HepG2 (cell line): ENCODE data around the gene CYBC1. TPM values are rescaled to one million over a fixed set of nuclear protein-coding genes. Genes with fewer than 3 reads are reported as not detected.

Source experiments
- ARHGAP35 ChIP-seq: sonication (generic); formaldehyde crosslinking; IDR thresholded peaks from 2 replicates; pipeline ENCODE4 v1.9.0; 2022; ENCODE audit warnings: mild to moderate bottlenecking, inconsistent platforms, moderate library complexity, missing genetic modification reagents, borderline replicate concordance
- ELF4 ChIP-seq: sonication (generic); formaldehyde crosslinking; IDR thresholded peaks from 2 replicates; pipeline ENCODE4 v1.5.0; 2020; ENCODE audit warnings: missing genetic modification reagents, mild to moderate bottlenecking, moderate library complexity, borderline replicate concordance
- NFE2 ChIP-seq: sonication (generic); formaldehyde crosslinking; IDR thresholded peaks from 2 replicates; pipeline ENCODE4 v1.4.0; 2020; ENCODE audit warnings: missing genetic modification reagents
- STAT6 ChIP-seq: sonication (generic); formaldehyde crosslinking; IDR thresholded peaks from 2 replicates; pipeline ENCODE4 v1.4.0; 2020; ENCODE audit warnings: missing genetic modification reagents, mild to moderate bottlenecking, borderline replicate concordance
- TARDBP ChIP-seq: sonication (generic); formaldehyde crosslinking; IDR thresholded peaks from 2 replicates; pipeline ENCODE4 v1.8.0; 2022; ENCODE audit warnings: mild to moderate bottlenecking, missing genetic modification reagents
- THAP8 ChIP-seq: sonication (generic); formaldehyde crosslinking; IDR thresholded peaks from 2 replicates; pipeline ENCODE4 v1.5.1; 2020; ENCODE audit warnings: missing genetic modification reagents, mild to moderate bottlenecking, borderline replicate concordance
- THYN1 ChIP-seq: sonication (generic); formaldehyde crosslinking; IDR thresholded peaks from 2 replicates; pipeline ENCODE4 v1.8.1; 2023; ENCODE audit warnings: low read depth, mild to moderate bottlenecking, moderate library complexity, missing genetic modification reagents, borderline replicate concordance
- U2AF2 ChIP-seq: fragments of 200-400 bp; formaldehyde crosslinking; IDR thresholded peaks from 2 replicates; pipeline ENCODE4 v1.6.1; 2017; ENCODE audit warnings: low read depth, mild to moderate bottlenecking, low read length
- ZGPAT ChIP-seq: IDR thresholded peaks from 2 replicates; pipeline ENCODE4 v1.6.1; 2016; ENCODE audit warnings: mild to moderate bottlenecking
- ZMYM4 ChIP-seq: sonication (generic); formaldehyde crosslinking; IDR thresholded peaks from 2 replicates; pipeline ENCODE4 v1.8.1; 2023; ENCODE audit warnings: mild to moderate bottlenecking, missing genetic modification reagents
- ZNF225 ChIP-seq: sonication (generic); formaldehyde crosslinking; IDR thresholded peaks from 2 replicates; pipeline ENCODE4 v1.4.0; 2020; ENCODE audit warnings: mild to moderate bottlenecking, missing genetic modification reagents
- ZNF567 ChIP-seq: sonication (generic); formaldehyde crosslinking; IDR thresholded peaks from 2 replicates; pipeline ENCODE4 v1.8.1; 2023; ENCODE audit warnings: mild to moderate bottlenecking, missing genetic modification reagents, borderline replicate concordance
- ZNF629 ChIP-seq: sonication (generic); formaldehyde crosslinking; conservative IDR thresholded peaks from 2 replicates; pipeline ENCODE4 v1.5.0; 2020; ENCODE audit warnings: missing genetic modification reagents
- ZNF646 ChIP-seq: sonication (generic); formaldehyde crosslinking; IDR thresholded peaks from 2 replicates; pipeline ENCODE4 v1.9.0; 2021; ENCODE audit warnings: mild to moderate bottlenecking, missing genetic modification reagents
- ZNF788 ChIP-seq: sonication (generic); formaldehyde crosslinking; IDR thresholded peaks from 2 replicates; pipeline ENCODE4 v1.5.0; 2020; ENCODE audit warnings: mild to moderate bottlenecking, missing genetic modification reagents, borderline replicate concordance
- ZNF83 ChIP-seq: sonication (generic); formaldehyde crosslinking; IDR thresholded peaks from 2 replicates; pipeline ENCODE4 v1.4.0; 2020; ENCODE audit warnings: missing genetic modification reagents, mild to moderate bottlenecking, borderline replicate concordance
- polyA plus RNA-seq, 8 experiments: library from polyadenylated mRNA; depleted of rRNA in 3 of 8; stranded (reverse) in 7 of 8; unstranded in 1 of 8; fragments of >200 nt; fragmentation: Illumina TruSeq in 4 of 8; extraction: Trizol in 4 of 8; gene quantifications; 2 replicates each; pipeline versions ENCODE4 v1.2.1 to v1.2.3, GENCODE V29; 2011 to 2016; ENCODE audit warnings: low read depth in 4 of 8, missing spikeins in 1 of 8, mixed read lengths in 1 of 8; ENCODE audit not compliant: insufficient read depth in 1 of 8
- total RNA-seq, 5 experiments: library from RNA; depleted of rRNA; stranded (reverse); fragments of >200 nt; fragmentation: Illumina TruSeq; extraction: Trizol; gene quantifications; 2 replicates each; pipeline ENCODE4 v1.2.3, GENCODE V29; 2016; ENCODE audit warnings: low read depth in 1 of 5

Gene CYBC1
- total and polyA plus RNA-seq, 2 of the 13 experiments (the other 11 are each of a cell fraction or from before 2014, with no cell fraction given), result 43.4 to 44.1 TPM

GRCh38 chr17:82458179-82458884 is 7.8 kb upstream of the CYBC1 start, which contains the start of gene NARF (continued):
- peak; percentile 98 for TF ChIP-seq ZGPAT (CRISPR knock-in tag)
- TF ChIP-seq ZNF646 (CRISPR knock-in tag), result no peak
- peak; percentile 94 for TF ChIP-seq ZMYM4 (CRISPR knock-in tag)
- TF ChIP-seq U2AF2, result no peak
- no peak for TF ChIP-seq THAP8 (CRISPR knock-in tag)
- peak; percentile 76; the same call in 1 of the 2 replicates for TF ChIP-seq THYN1 (CRISPR knock-in tag)
- TF ChIP-seq NFE2 (CRISPR knock-in tag), result no peak
- peak; percentile 46; the same call in 1 of the 2 replicates for TF ChIP-seq ZNF83
- peak; percentile 38; the same call in 1 of the 2 replicates for TF ChIP-seq ZNF629 (CRISPR knock-in tag)
- peak; percentile 94; the same call in 1 of the 2 replicates for TF ChIP-seq ZNF788
- peak; percentile 51; the same call in 1 of the 2 replicates for TF ChIP-seq ZNF567
- no peak for TF ChIP-seq ZNF225
- TF ChIP-seq STAT6 (CRISPR knock-in tag), result peak; percentile 99; the same call in 1 of the 2 replicates
- TF ChIP-seq ELF4, result peak; percentile 96
- TF ChIP-seq TARDBP, result peak; percentile 82
- TF ChIP-seq ARHGAP35 (CRISPR knock-in tag), result peak; percentile 62
